MV-4-11 (cell line): ENCODE measurements around the gene FOXD3.
"Not testable (repeated sequence)": the region's sequence is repeated elsewhere in the genome, so short reads cannot be mapped to it uniquely, and the experiment has no call there.

Experiments
- DNase-seq: peaks from one replicate; lab custom pipeline; 2025; lab: John Stamatoyannopoulos, UW

FOXD3 gene

GRCh38 chr1:63321066-63321784, 1.1 kb upstream of the FOXD3 start:
- no peak for DNase-seq

- DNase-seq, result no peak
Measured at GRCh38 chr1:63321785-63322113, 618 bp upstream of the FOXD3 start.

- DNase-seq, result no peak
Measured at GRCh38 chr1:63322944-63323864, 837 bp downstream of the FOXD3 start.

- DNase-seq, result no peak
Measured at GRCh38 chr1:63323865-63324778, 1.8 kb downstream of the FOXD3 start.

- no peak for DNase-seq
Measured at GRCh38 chr1:63324779-63325119, 2.4 kb downstream of the FOXD3 start.

GRCh38 chr1:63325279-63325985, 3.1 kb downstream of the FOXD3 start:
- no peak for DNase-seq

GRCh38 chr1:63326106-63326472, 3.7 kb downstream of the FOXD3 start:
- no peak for DNase-seq

GRCh38 chr1:63326473-63327380, 4.4 kb downstream of the FOXD3 start:
- no peak for DNase-seq

GRCh38 chr1:63327417-63328054, 5.2 kb downstream of the FOXD3 start:
- peak; percentile 29 for DNase-seq

- DNase-seq, result no peak
Measured at GRCh38 chr1:63328122-63328521, 5.8 kb downstream of the FOXD3 start.

- DNase-seq, result no peak
Measured at GRCh38 chr1:63328781-63329180, 6.4 kb downstream of the FOXD3 start.

- no peak for DNase-seq
Measured at GRCh38 chr1:63329621-63330330, 7.4 kb downstream of the FOXD3 start.

- DNase-seq, result no peak
Measured at GRCh38 chr1:63330331-63330916, 8.1 kb downstream of the FOXD3 start.

- DNase-seq, result no peak
Measured at GRCh38 chr1:63342402-63342801, 20.0 kb downstream of the FOXD3 start.

- no peak for DNase-seq
Measured at GRCh38 chr1:63343922-63344321, 21.6 kb downstream of the FOXD3 start.

GRCh38 chr1:63350320-63350719, 28.0 kb downstream of the FOXD3 start:
- no peak for DNase-seq

GRCh38 chr1:63352736-63353135, 30.4 kb downstream of the FOXD3 start:
- DNase-seq, result no peak

- DNase-seq, result not testable (repeated sequence)
Measured at GRCh38 chr1:63356234-63356633, 33.9 kb downstream of the FOXD3 start.

- no peak for DNase-seq
Measured at GRCh38 chr1:63359561-63359960, 37.2 kb downstream of the FOXD3 start.
